HEK293 (cell line): ENCODE data around the gene TLNRD1.
"Not testable (repeated sequence)": the region's sequence is repeated elsewhere in the genome, so short reads cannot be mapped to it uniquely, and the experiment has no call there.

Experiments
- CTCF ChIA-PET: fragments of 350-600 bp; formaldehyde crosslinking; extraction: SDS; loops from one replicate; lab custom pipeline; 2021; ENCODE audit warnings: antibody characterized with exemption; lab: Yijun Ruan, JAX
- POLR2A ChIA-PET: fragments of 300-600 bp; formaldehyde crosslinking; extraction: SDS; loops from one replicate; lab custom pipeline; 2020; ENCODE audit warnings: antibody characterized with exemption, inconsistent platforms; lab: Yijun Ruan, JAX
- H3K27ac ChIP-seq: fragments of 200-500 bp; sonication (Bioruptor generic); 2 replicates; pipeline ENCODE4 v1.5.1; 2014; ENCODE audit warnings: low read depth, low read length, control low read depth, inconsistent platforms; ENCODE audit errors: extremely low read depth
- H3K36me3 ChIP-seq, 2 experiments: fragments of 200-500 bp in 1 of 2; sonication (Bioruptor generic) in 1 of 2; 1 replicate in 1 of 2; 2 replicates in 1 of 2; pipeline ENCODE4 v1.5.1; 2014 to 2017; ENCODE audit warnings: inconsistent platforms in 2 of 2, low read length in 2 of 2; ENCODE audit not compliant: control insufficient read depth in 2 of 2, insufficient read depth in 1 of 2
- H3K4me1 ChIP-seq: fragments of 200-500 bp; sonication (Bioruptor generic); 2 replicates; pipeline ENCODE4 v1.5.1; 2014; ENCODE audit warnings: mild to moderate bottlenecking, low read length, inconsistent platforms; ENCODE audit not compliant: control insufficient read depth, insufficient read depth
- H3K4me3 ChIP-seq: 2 replicates; pipeline ENCODE4 v1.5.1; 2011; ENCODE audit warnings: low read depth, mild to moderate bottlenecking, control low read depth, low read length, moderate library complexity
- H3K9me3 ChIP-seq: fragments of 200-500 bp; sonication (Bioruptor generic); 2 replicates; pipeline ENCODE4 v1.5.1; 2014; ENCODE audit warnings: low read depth, low read length, inconsistent platforms; ENCODE audit not compliant: control insufficient read depth, insufficient read depth
- GLI4 ChIP-seq: fragments of 450-650 bp; formaldehyde crosslinking; IDR thresholded peaks from 2 replicates; pipeline ENCODE4 v1.5.1; 2016; ENCODE audit warnings: missing biosample characterization, missing genetic modification characterization
- KLF10 ChIP-seq: fragments of 450-650 bp; IDR thresholded peaks from 2 replicates; pipeline ENCODE4 v1.5.1; 2018; ENCODE audit warnings: missing biosample characterization, mild to moderate bottlenecking, missing genetic modification characterization
- MZF1 ChIP-seq: fragments of 450-650 bp; formaldehyde crosslinking; IDR thresholded peaks from 2 replicates; pipeline ENCODE4 v1.5.1; 2017; ENCODE audit warnings: missing biosample characterization, missing genetic modification characterization, borderline replicate concordance
- PRDM1 ChIP-seq: fragments of 450-650 bp; formaldehyde crosslinking; IDR thresholded peaks from 2 replicates; pipeline ENCODE4; 2016; ENCODE audit warnings: missing biosample characterization, missing genetic modification characterization
- YY2 ChIP-seq: fragments of 450-650 bp; formaldehyde crosslinking; IDR thresholded peaks from 2 replicates; pipeline ENCODE4 v1.5.1; 2016; ENCODE audit warnings: missing biosample characterization, missing genetic modification characterization
- ZBTB21 ChIP-seq: fragments of 450-650 bp; formaldehyde crosslinking; IDR thresholded peaks from 2 replicates; pipeline ENCODE4 v1.5.1; 2017; ENCODE audit warnings: missing biosample characterization, missing genetic modification characterization
- ZEB2 ChIP-seq: fragments of 450-650 bp; formaldehyde crosslinking; IDR thresholded peaks from 2 replicates; pipeline ENCODE4 v1.5.1; 2016; ENCODE audit warnings: missing biosample characterization, missing genetic modification characterization
- ZNF146 ChIP-seq: fragments of 450-650 bp; formaldehyde crosslinking; IDR thresholded peaks from 2 replicates; pipeline ENCODE4 v1.5.1; 2016; ENCODE audit warnings: missing biosample characterization, missing genetic modification characterization
- ZNF148 ChIP-seq: fragments of 450-650 bp; formaldehyde crosslinking; IDR thresholded peaks from 2 replicates; pipeline ENCODE4 v1.5.0; 2017; ENCODE audit warnings: missing biosample characterization, missing genetic modification characterization, borderline replicate concordance
- ZNF155 ChIP-seq: fragments of 450-650 bp; formaldehyde crosslinking; IDR thresholded peaks from 2 replicates; pipeline ENCODE4 v1.5.1; 2016; ENCODE audit warnings: missing biosample characterization, missing genetic modification characterization
- ZNF223 ChIP-seq: fragments of 450-650 bp; formaldehyde crosslinking; IDR thresholded peaks from 2 replicates; pipeline ENCODE4 v1.5.1; 2016; ENCODE audit warnings: missing biosample characterization, missing genetic modification characterization
- ZNF24 ChIP-seq: fragments of 450-650 bp; formaldehyde crosslinking; IDR thresholded peaks from 2 replicates; pipeline ENCODE4 v1.5.1; 2016; ENCODE audit warnings: missing biosample characterization, missing genetic modification characterization
- ZNF366 ChIP-seq: fragments of 450-650 bp; formaldehyde crosslinking; conservative IDR thresholded peaks from 2 replicates; pipeline ENCODE4 v1.5.1; 2016; ENCODE audit warnings: missing biosample characterization, missing genetic modification characterization
- ZNF558 ChIP-seq: fragments of 450-650 bp; formaldehyde crosslinking; IDR thresholded peaks from 2 replicates; pipeline ENCODE4 v1.5.1; 2016; ENCODE audit warnings: missing biosample characterization, missing genetic modification characterization
- ZNF580 ChIP-seq: fragments of 450-650 bp; formaldehyde crosslinking; IDR thresholded peaks from 2 replicates; pipeline ENCODE4 v1.5.1; 2016; ENCODE audit warnings: missing biosample characterization, missing genetic modification characterization
- ZNF626 ChIP-seq: fragments of 450-650 bp; sonication (Bioruptor Pico); formaldehyde crosslinking; IDR thresholded peaks from 2 replicates; pipeline ENCODE4 v1.5.1; 2018; ENCODE audit warnings: missing biosample characterization, missing genetic modification characterization, inconsistent platforms
- ZNF660 ChIP-seq: fragments of 450-650 bp; IDR thresholded peaks from 2 replicates; pipeline ENCODE4 v1.5.1; 2018; ENCODE audit warnings: missing biosample characterization, mild to moderate bottlenecking, missing genetic modification characterization
- ZNF670 ChIP-seq: fragments of 450-650 bp; formaldehyde crosslinking; IDR thresholded peaks from 2 replicates; pipeline ENCODE4 v1.5.1; 2016; ENCODE audit warnings: missing biosample characterization, missing genetic modification characterization, low read depth
- ZNF692 ChIP-seq: fragments of 450-650 bp; formaldehyde crosslinking; IDR thresholded peaks from 2 replicates; pipeline ENCODE4 v1.5.1; 2016; ENCODE audit warnings: missing biosample characterization, missing genetic modification characterization
- ZNF785 ChIP-seq: fragments of 450-650 bp; formaldehyde crosslinking; IDR thresholded peaks from 2 replicates; pipeline ENCODE4 v1.5.1; 2016; ENCODE audit warnings: missing biosample characterization, missing genetic modification characterization
- ZSCAN16 ChIP-seq: fragments of 450-650 bp; formaldehyde crosslinking; IDR thresholded peaks from 2 replicates; pipeline ENCODE4 v1.5.1; 2016; ENCODE audit warnings: missing biosample characterization, missing genetic modification characterization
- ZSCAN4 ChIP-seq: fragments of 450-650 bp; formaldehyde crosslinking; IDR thresholded peaks from 2 replicates; pipeline ENCODE4 v1.5.1; 2017; ENCODE audit warnings: missing biosample characterization, missing genetic modification characterization

Gene TLNRD1

GRCh38 chr15:80958818-80959495, 41.8 kb upstream of the TLNRD1 start:
- POLR2A ChIA-PET = no interaction called here

GRCh38 chr15:80965454-80965853, 35.3 kb upstream of the TLNRD1 start:
- H3K36me3 ChIP-seq = peaks cover 2 to 12% of the 10 kb centered on the region in 2 experiments; a peak in 1 of 3 replicates
- CTCF ChIA-PET = interaction anchor here (8.4 kb wide), 1 partner anchor 187 kb away, joined by 137 read pairs; the partner anchor contains the start of gene CEMIP
- POLR2A ChIA-PET, H3K4me1 ChIP-seq, H3K9me3 ChIP-seq, H3K27ac ChIP-seq, H3K4me3 ChIP-seq: not testable (repeated sequence)
- TF ChIP-seq ZNF146 (tag by site-specific recombination) (peak; percentile 98), ZNF580 (0 out of 2 replicates have a peak, but pooled peaks have one; percentile 27)

More at GRCh38 chr15:80958818-80959495, 41.8 kb upstream of the TLNRD1 start:
- CTCF ChIA-PET = interaction anchor here (1.5 to 2.2 kb wide), 3 partner anchors 11 to 179 kb away, joined by 4 to 10 read pairs (median 8); partner anchors contain the start of gene CEMIP
- TF ChIP-seq MZF1 (tag by site-specific recombination) (no peak), ZNF148 (no peak), ZSCAN4 (tag by site-specific recombination) (no peak), ZNF24 (no peak), ZNF155 (tag by site-specific recombination) (no peak), YY2 (tag by site-specific recombination) (no peak), ZNF558 (no peak)
- H3K27ac ChIP-seq = no peak overlapping the region
- peaks cover 3% of the 10 kb centered on the region; the same call in 1 of the 2 replicates for H3K4me1 ChIP-seq
- no peak overlapping the region for H3K4me3 ChIP-seq
- no peaks in the 10 kb centered on the region for H3K9me3 ChIP-seq
- peaks cover 0 to 8% of the 10 kb centered on the region in 2 experiments; a peak in 1 of 3 replicates for H3K36me3 ChIP-seq

- POLR2A ChIA-PET = interaction anchor here (0.9 kb wide), 1 partner anchor 184 kb away, joined by 3 read pairs; no protein-coding TSS in a partner anchor
- no peak overlapping the region for H3K27ac ChIP-seq
- no peak overlapping the region for H3K4me3 ChIP-seq
- CTCF ChIA-PET = interaction anchor here (0.6 to 8.4 kb wide), 7 partner anchors 11 to 399 kb away, joined by 3 to 137 read pairs (median 7); partner anchors contain the start of gene CEMIP
- peaks cover 0 to 12% of the 10 kb centered on the region in 2 experiments; a peak in 2 of 3 replicates for H3K36me3 ChIP-seq
- no peaks in the 10 kb centered on the region for H3K9me3 ChIP-seq
- H3K4me1 ChIP-seq = no peaks in the 10 kb centered on the region
- no peak for TF ChIP-seq ZBTB21 (tag by site-specific recombination)
- no peak for TF ChIP-seq MZF1 (tag by site-specific recombination)
- TF ChIP-seq PRDM1 = no peak
- no peak for TF ChIP-seq ZNF660 (tag by site-specific recombination)
- TF ChIP-seq ZNF785 = no peak
- no peak for TF ChIP-seq KLF10 (tag by site-specific recombination)
- no peak for TF ChIP-seq ZNF366
- TF ChIP-seq ZNF692 (tag by site-specific recombination) = no peak
- TF ChIP-seq ZSCAN16 (tag by site-specific recombination) = no peak
- no peak for TF ChIP-seq ZNF670
- no peak for TF ChIP-seq ZEB2
- TF ChIP-seq GLI4 (tag by site-specific recombination) = no peak
- TF ChIP-seq ZNF223 (tag by site-specific recombination) = no peak
- TF ChIP-seq ZNF626 (tag by site-specific recombination) = no peak
Measured at GRCh38 chr15:80966431-80967197, 34.1 kb upstream of the TLNRD1 start.
